ENCODE data around the gene AFAP1.

The AFAP1 gene

GRCh38 chr4:7714738-7715137 lies 224.9 kb downstream of the AFAP1 start:
- Mint-ChIP-seq H3K27ac (no peak overlapping the region), H3K9me3 (no peaks in the 10 kb centered on the region), H3K4me1 (ENCODE audit: low read depth) (no peaks in the 10 kb centered on the region), H3K36me3 (ENCODE audit: low read depth) (no peaks in the 10 kb centered on the region), H3K4me3 (no peak overlapping the region), H3K27me3 (peaks cover 4% of the 10 kb centered on the region)
- no peak for DNase-seq

GRCh38 chr4:7714176-7714575 lies 225.5 kb downstream of the AFAP1 start:
- H3K9me3 Mint-ChIP-seq: no peaks in the 10 kb centered on the region
- H3K27me3 Mint-ChIP-seq: peaks cover 2% of the 10 kb centered on the region
- DNase-seq: no peak
- H3K27ac Mint-ChIP-seq: no peak overlapping the region
- no peaks in the 10 kb centered on the region for H3K4me1 Mint-ChIP-seq (ENCODE audit: low read depth)
- H3K36me3 Mint-ChIP-seq (ENCODE audit: low read depth): no peaks in the 10 kb centered on the region
- no peak overlapping the region for H3K4me3 Mint-ChIP-seq

GRCh38 chr4:7713757-7714156 lies 225.9 kb downstream of the AFAP1 start:
- Mint-ChIP-seq H3K4me3 (no peak overlapping the region), H3K27me3 (peaks cover 2% of the 10 kb centered on the region), H3K36me3 (ENCODE audit: low read depth) (no peaks in the 10 kb centered on the region), H3K9me3 (no peaks in the 10 kb centered on the region), H3K4me1 (ENCODE audit: low read depth) (no peaks in the 10 kb centered on the region), H3K27ac (no peak overlapping the region)
- no peak for DNase-seq

- Mint-ChIP-seq H3K27ac (no peak overlapping the region), H3K4me1 (ENCODE audit: low read depth) (no peaks in the 10 kb centered on the region), H3K9me3 (no peaks in the 10 kb centered on the region), H3K27me3 (no peaks in the 10 kb centered on the region), H3K36me3 (ENCODE audit: low read depth) (no peaks in the 10 kb centered on the region), H3K4me3 (no peak overlapping the region)
- DNase-seq: no peak
These were observed 227.5 kb downstream of the AFAP1 start for GRCh38 chr4:7712021-7712671.

GRCh38 chr4:7711307-7711963 lies 228.2 kb downstream of the AFAP1 start:
- Mint-ChIP-seq H3K27ac (no peak overlapping the region), H3K27me3 (no peaks in the 10 kb centered on the region)

GRCh38 chr4:7710576-7711306 lies 228.9 kb downstream of the AFAP1 start:
- H3K36me3 Mint-ChIP-seq (ENCODE audit: low read depth): no peaks in the 10 kb centered on the region

More at GRCh38 chr4:7711307-7711963, 228.2 kb downstream of the AFAP1 start:
- H3K9me3 Mint-ChIP-seq: no peaks in the 10 kb centered on the region
- H3K4me1 Mint-ChIP-seq (ENCODE audit: low read depth): no peaks in the 10 kb centered on the region
- no peak for DNase-seq
- no peak overlapping the region for H3K4me3 Mint-ChIP-seq
- no peaks in the 10 kb centered on the region for H3K36me3 Mint-ChIP-seq (ENCODE audit: low read depth)

GRCh38 chr4:7710126-7710525 lies 229.5 kb downstream of the AFAP1 start:
- Mint-ChIP-seq H3K4me3 (no peak overlapping the region), H3K27ac (no peak overlapping the region), H3K9me3 (no peaks in the 10 kb centered on the region), H3K27me3 (no peaks in the 10 kb centered on the region), H3K4me1 (ENCODE audit: low read depth) (no peaks in the 10 kb centered on the region), H3K36me3 (ENCODE audit: low read depth) (no peaks in the 10 kb centered on the region)
- DNase-seq: no peak

More at GRCh38 chr4:7710576-7711306, 228.9 kb downstream of the AFAP1 start:
- no peaks in the 10 kb centered on the region for H3K9me3 Mint-ChIP-seq
- no peak for DNase-seq
- H3K4me3 Mint-ChIP-seq: no peak overlapping the region
- no peaks in the 10 kb centered on the region for H3K27me3 Mint-ChIP-seq
- no peaks in the 10 kb centered on the region for H3K4me1 Mint-ChIP-seq (ENCODE audit: low read depth)
- H3K27ac Mint-ChIP-seq: no peak overlapping the region

- Mint-ChIP-seq H3K36me3 (ENCODE audit: low read depth) (no peaks in the 10 kb centered on the region), H3K9me3 (no peaks in the 10 kb centered on the region), H3K4me3 (no peak overlapping the region), H3K4me1 (ENCODE audit: low read depth) (no peaks in the 10 kb centered on the region), H3K27me3 (no peaks in the 10 kb centered on the region), H3K27ac (no peak overlapping the region)
- DNase-seq: no peak
These were observed 230.2 kb downstream of the AFAP1 start for GRCh38 chr4:7709431-7709830.

GRCh38 chr4:7708981-7709380 lies 230.7 kb downstream of the AFAP1 start:
- Mint-ChIP-seq H3K27ac (no peak overlapping the region), H3K9me3 (no peaks in the 10 kb centered on the region), H3K4me3 (no peak overlapping the region), H3K4me1 (ENCODE audit: low read depth) (no peaks in the 10 kb centered on the region), H3K27me3 (no peaks in the 10 kb centered on the region), H3K36me3 (ENCODE audit: low read depth) (no peaks in the 10 kb centered on the region)
- DNase-seq: no peak
